Daoy (cell line): ENCODE measurements around the gene TEDC1. TPM values are rescaled to one million over a fixed set of nuclear protein-coding genes. Genes with fewer than 3 reads are reported as not detected.

Experiments
- DNase-seq: peaks from one replicate; pipeline ENCODE4 v3.0.0-alpha.2; 2015; ENCODE audit warnings: low read depth
- total RNA-seq: library from RNA; depleted of rRNA; stranded (reverse); fragments of >200 nt; shearing (Covaris generic); gene quantifications from 2 replicates; pipeline ENCODE4 v1.2.3, GENCODE V29; 2014

The TEDC1 gene
- total RNA-seq, 1 experiment from 2014 or later, result 61.9 TPM

- no peak for DNase-seq
Measured at GRCh38 chr14:105456736-105457617, 34.1 kb upstream of the TEDC1 start.

- no peak for DNase-seq
Measured at GRCh38 chr14:105458010-105458409, 33.0 kb upstream of the TEDC1 start.

GRCh38 chr14:105458571-105458970 is 32.5 kb upstream of the TEDC1 start:
- no peak for DNase-seq

GRCh38 chr14:105460116-105460515 is 30.9 kb upstream of the TEDC1 start:
- no peak for DNase-seq

GRCh38 chr14:105460616-105461015 is 30.4 kb upstream of the TEDC1 start:
- no peak for DNase-seq

GRCh38 chr14:105461903-105462302 is 29.1 kb upstream of the TEDC1 start:
- DNase-seq, result no peak

GRCh38 chr14:105464501-105464900 is 26.5 kb upstream of the TEDC1 start:
- DNase-seq, result no peak

- peak; percentile 45 for DNase-seq
Measured at GRCh38 chr14:105465209-105466031, 25.6 kb upstream of the TEDC1 start.

GRCh38 chr14:105466531-105467248 is 24.4 kb upstream of the TEDC1 start:
- no peak for DNase-seq

- no peak for DNase-seq
Measured at GRCh38 chr14:105467249-105467941, 23.7 kb upstream of the TEDC1 start.

GRCh38 chr14:105467942-105468471 is 23.0 kb upstream of the TEDC1 start:
- DNase-seq, result no peak

GRCh38 chr14:105468621-105469241 is 22.3 kb upstream of the TEDC1 start:
- DNase-seq, result no peak

- DNase-seq, result no peak
Measured at GRCh38 chr14:105469456-105470349, 21.3 kb upstream of the TEDC1 start.

- DNase-seq, result no peak
Measured at GRCh38 chr14:105470350-105471296, 20.4 kb upstream of the TEDC1 start.

- DNase-seq, result no peak
Measured at GRCh38 chr14:105471297-105471821, 19.7 kb upstream of the TEDC1 start.

- DNase-seq, result no peak
Measured at GRCh38 chr14:105471823-105472485, 19.1 kb upstream of the TEDC1 start.

GRCh38 chr14:105472486-105472991 is 18.5 kb upstream of the TEDC1 start:
- no peak for DNase-seq
